Upper lobe of left lung (tissue), 4 donors: Measurements from ENCODE around the gene TCEA3.

Experiments used
- CTCF ChIP-seq, 6 experiments: fragments of 450-650 bp in 4 of 6; fragments of 200-600 bp in 2 of 6; sonication (generic) in 2 of 6; IDR thresholded peaks; one replicate each; pipeline ENCODE4 v1.5.1; 2016 to 2019; ENCODE audit warnings: antibody characterized with exemption in 6 of 6
- EP300 ChIP-seq, 4 donors: sonication (generic); formaldehyde crosslinking; IDR thresholded peaks; one replicate each; pipeline ENCODE4 v1.5.1; 2017; ENCODE audit warnings: antibody characterized with exemption in 4 of 4, control low read depth in 2 of 4

- TF ChIP-seq CTCF (IDR thresholded peaks at IDR 0.05) (no peak), EP300 (IDR thresholded peaks at IDR 0.05) (no peak)
These were observed 40.1 kb downstream of the TCEA3 start for GRCh38 chr1:23384312-23385058.
